A673 (cell line): ENCODE results near the gene MRPL12.

ENCODE experiments used
- EZH2 ChIP-seq: fragments of 200-600 bp; sonication (generic); IDR thresholded peaks from 2 replicates; pipeline ENCODE4 v1.6.1; 2017; ENCODE audit warnings: borderline replicate concordance, low read depth, mild to moderate bottlenecking, mixed read lengths, antibody characterized with exemption, low read length; ENCODE audit not compliant: poor library complexity, severe bottlenecking
- TF ChIP-seq, protein P1 (sequence below): fragments of 300-800, 200-600 bp; sonication (generic); conservative IDR thresholded peaks from 2 replicates; pipeline ENCODE4 v1.5.1; 2017; ENCODE audit warnings: low read depth, mild to moderate bottlenecking, antibody characterized with exemption, low read length, moderate library complexity, mixed read lengths

DNA sequence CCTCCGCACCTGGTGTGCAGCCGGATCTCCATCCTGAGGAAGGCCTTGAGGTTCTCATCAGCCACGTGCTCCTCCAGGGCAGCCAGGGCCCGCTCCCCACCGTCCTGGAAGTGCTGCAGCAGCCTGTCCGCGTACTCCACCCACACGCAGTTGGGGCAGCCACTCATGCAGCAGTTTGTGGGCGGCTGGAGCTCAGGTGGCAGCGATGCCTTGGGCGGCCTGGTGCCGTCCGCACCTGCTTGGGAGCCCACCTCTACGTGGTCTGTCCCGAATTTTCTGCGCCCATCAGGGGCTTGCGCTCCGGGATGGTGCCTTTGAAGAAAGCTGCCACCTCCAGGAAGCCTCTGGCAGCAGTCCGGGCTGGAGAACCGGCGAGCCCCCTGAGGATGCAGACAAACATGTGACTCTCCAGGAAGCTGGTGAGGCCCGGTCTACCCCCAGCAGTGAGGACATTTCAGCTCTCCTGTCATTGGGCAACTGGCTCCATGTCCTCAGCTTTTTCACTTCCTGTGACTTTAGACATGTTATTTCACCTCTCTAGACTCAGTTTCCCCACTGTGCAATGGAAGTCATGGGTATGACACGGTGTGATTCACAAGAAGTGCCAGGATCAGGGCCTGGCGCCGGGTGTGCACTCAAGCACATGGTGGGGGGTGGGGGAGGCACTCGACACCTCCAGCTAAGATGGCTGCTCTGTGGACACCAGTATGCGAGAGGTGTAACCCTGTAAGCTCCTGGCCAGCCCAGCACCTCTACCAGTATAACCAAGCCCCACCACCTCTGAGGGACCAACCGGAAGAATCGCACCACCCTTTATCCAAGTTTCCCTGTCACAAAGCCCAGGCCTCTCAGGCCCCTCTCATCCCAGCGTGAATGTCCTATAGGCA is 37.7 kb upstream of the MRPL12 start:
- TF ChIP-seq, protein P1, sequence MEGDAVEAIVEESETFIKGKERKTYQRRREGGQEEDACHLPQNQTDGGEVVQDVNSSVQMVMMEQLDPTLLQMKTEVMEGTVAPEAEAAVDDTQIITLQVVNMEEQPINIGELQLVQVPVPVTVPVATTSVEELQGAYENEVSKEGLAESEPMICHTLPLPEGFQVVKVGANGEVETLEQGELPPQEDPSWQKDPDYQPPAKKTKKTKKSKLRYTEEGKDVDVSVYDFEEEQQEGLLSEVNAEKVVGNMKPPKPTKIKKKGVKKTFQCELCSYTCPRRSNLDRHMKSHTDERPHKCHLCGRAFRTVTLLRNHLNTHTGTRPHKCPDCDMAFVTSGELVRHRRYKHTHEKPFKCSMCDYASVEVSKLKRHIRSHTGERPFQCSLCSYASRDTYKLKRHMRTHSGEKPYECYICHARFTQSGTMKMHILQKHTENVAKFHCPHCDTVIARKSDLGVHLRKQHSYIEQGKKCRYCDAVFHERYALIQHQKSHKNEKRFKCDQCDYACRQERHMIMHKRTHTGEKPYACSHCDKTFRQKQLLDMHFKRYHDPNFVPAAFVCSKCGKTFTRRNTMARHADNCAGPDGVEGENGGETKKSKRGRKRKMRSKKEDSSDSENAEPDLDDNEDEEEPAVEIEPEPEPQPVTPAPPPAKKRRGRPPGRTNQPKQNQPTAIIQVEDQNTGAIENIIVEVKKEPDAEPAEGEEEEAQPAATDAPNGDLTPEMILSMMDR = no peak
- no peak for TF ChIP-seq EZH2
